Thoracic aorta (tissue), 2 donors: ENCODE results near the gene SLC25A51. TPM values are rescaled to one million over a fixed set of nuclear protein-coding genes. Genes with fewer than 3 reads are reported as not detected.

Experiments
- ATAC-seq: fragments of 150-250 bp; one replicate; pipeline ENCODE4 v1.8.0; 2017; ENCODE audit warnings: low read depth; ENCODE audit not compliant: insufficient number of reproducible peaks, low FRiP score
- DNase-seq: peaks from one replicate; pipeline ENCODE4 v3.0.0-alpha.2; 2020; ENCODE audit warnings: low spot score
- H3K27ac ChIP-seq, 2 donors: fragments of 200-600 bp; sonication (generic); 1 replicate in 1 of 2; 2 replicates in 1 of 2; pipeline ENCODE4 v1.5.1; 2016; ENCODE audit warnings: mild to moderate bottlenecking in 2 of 2, moderate library complexity in 2 of 2
- H3K27me3 ChIP-seq: fragments of 200-600 bp; sonication (generic); replicated peaks from 2 replicates; pipeline ENCODE4 v1.6.0; 2016; ENCODE audit warnings: mild to moderate bottlenecking; ENCODE audit not compliant: insufficient read depth
- H3K36me3 ChIP-seq: fragments of 200-600 bp; sonication (generic); one replicate; pipeline ENCODE4 v1.5.1; 2016
- H3K4me1 ChIP-seq, 2 donors: fragments of 200-600 bp; sonication (generic); 1 replicate in 1 of 2; 2 replicates in 1 of 2; pipeline versions ENCODE4 v1.5.1 to v1.6.0; 2016; ENCODE audit warnings: low read depth in 2 of 2, mild to moderate bottlenecking in 1 of 2; ENCODE audit not compliant: control insufficient read depth in 1 of 2
- H3K4me3 ChIP-seq: fragments of 200-600 bp; sonication (generic); 2 replicates; pipeline ENCODE4 v1.5.1; 2016; ENCODE audit warnings: mild to moderate bottlenecking
- H3K9me3 ChIP-seq: fragments of 200-600 bp; sonication (generic); 2 replicates; pipeline ENCODE4 v1.5.1; 2016
- total RNA-seq, 2 donors: library from RNA; depleted of rRNA; stranded (reverse); fragments of >200 nt; gene quantifications; one replicate each; pipeline versions ENCODE4 v1.1.0 to v1.2.3, GENCODE V29; 2016
- TF ChIP-seq, protein P1 (sequence below): fragments of 200-600 bp; sonication (generic); IDR thresholded peaks from one replicate; pipeline ENCODE4 v1.5.1; 2019; ENCODE audit warnings: antibody characterized with exemption

The SLC25A51 gene
- total RNA-seq, 2 donors from 2014 or later = 29.9 to 39.1 TPM

DNA sequence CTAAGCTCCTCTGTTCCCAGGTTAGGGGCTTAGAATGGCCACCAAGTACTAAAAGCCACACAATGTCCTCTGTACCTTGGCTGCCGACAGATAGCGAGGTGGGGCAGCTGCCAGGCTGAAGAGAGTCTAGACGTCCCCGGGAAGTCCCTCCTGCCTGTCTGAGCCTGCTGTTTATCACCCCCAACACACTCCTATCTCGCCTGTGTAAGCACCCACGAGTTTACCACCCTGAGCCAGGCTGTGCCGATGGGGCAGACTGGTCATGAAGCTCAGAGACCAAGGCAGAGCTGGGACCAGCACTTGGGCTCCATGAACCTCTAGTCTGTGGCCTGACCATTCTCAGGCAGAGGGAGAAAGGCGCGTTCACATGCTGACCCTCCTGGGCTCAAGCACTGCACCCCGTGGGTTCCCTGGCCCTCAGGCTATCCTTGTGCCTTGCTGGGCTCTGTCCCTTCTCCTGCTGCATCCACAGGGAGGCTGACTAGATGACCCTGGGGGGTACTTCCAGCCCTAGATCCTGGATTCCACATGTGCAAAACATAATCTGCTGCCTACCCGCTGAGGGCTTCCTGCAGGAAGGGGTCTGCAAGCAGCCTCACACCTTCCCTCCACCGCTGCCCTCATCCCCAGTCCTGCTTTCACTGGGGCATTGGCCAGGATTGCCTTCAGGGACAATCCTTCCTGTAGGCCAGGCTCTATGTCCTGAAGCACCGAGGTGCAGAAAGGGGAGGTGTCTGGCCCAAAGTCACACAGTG is 18.6 kb upstream of the SLC25A51 start:
- H3K4me3 ChIP-seq = no peak overlapping the region
- H3K36me3 ChIP-seq = peaks cover 7% of the 10 kb centered on the region
- no peaks in the 10 kb centered on the region for H3K9me3 ChIP-seq
- H3K27ac ChIP-seq = no peak overlapping the region
- H3K4me1 ChIP-seq = peaks cover 3 to 50% of the 10 kb centered on the region in 2 donors
- no peak for ATAC-seq
- TF ChIP-seq, protein P1, sequence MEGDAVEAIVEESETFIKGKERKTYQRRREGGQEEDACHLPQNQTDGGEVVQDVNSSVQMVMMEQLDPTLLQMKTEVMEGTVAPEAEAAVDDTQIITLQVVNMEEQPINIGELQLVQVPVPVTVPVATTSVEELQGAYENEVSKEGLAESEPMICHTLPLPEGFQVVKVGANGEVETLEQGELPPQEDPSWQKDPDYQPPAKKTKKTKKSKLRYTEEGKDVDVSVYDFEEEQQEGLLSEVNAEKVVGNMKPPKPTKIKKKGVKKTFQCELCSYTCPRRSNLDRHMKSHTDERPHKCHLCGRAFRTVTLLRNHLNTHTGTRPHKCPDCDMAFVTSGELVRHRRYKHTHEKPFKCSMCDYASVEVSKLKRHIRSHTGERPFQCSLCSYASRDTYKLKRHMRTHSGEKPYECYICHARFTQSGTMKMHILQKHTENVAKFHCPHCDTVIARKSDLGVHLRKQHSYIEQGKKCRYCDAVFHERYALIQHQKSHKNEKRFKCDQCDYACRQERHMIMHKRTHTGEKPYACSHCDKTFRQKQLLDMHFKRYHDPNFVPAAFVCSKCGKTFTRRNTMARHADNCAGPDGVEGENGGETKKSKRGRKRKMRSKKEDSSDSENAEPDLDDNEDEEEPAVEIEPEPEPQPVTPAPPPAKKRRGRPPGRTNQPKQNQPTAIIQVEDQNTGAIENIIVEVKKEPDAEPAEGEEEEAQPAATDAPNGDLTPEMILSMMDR = no peak
- no peak for DNase-seq
- H3K27me3 ChIP-seq = no peaks in the 10 kb centered on the region

DNA sequence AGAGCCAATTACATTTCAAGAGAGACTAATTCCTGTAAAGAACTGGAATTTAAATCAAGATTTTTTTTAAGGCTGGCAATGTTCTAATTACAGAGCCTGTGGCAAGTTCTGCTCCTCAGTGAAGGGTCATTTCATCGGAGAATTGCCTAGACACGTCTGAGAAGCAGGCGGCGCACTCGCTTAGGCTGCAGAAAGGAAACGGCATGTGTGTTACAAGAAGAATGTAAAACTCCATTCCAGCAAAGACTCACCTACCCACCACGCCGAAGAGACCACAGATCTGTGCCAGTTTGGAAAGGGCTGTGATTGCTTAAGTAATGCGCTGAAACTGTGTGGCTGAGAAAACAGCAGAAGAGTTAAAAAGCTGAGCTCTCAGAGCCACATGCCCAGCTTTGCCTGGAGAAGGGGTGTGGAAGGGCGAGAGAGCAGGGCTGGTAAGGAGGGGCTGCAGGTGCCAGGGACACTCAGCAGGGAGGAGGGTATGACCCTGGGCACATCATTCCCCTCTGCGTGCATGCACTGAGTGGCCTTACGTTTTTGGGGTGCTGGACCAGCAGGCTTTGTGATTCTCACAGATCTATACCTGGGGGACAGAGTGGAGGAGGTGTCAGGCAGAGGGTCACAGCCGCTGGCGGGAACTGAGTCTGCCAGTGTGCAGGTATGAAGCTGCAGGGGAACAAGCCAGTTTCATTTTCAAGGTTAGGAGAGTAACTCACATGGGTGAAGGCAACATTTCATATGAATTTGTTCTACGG is 17.8 kb upstream of the SLC25A51 start:
- no peak overlapping the region for H3K4me3 ChIP-seq
- H3K4me1 ChIP-seq = peaks cover 3 to 43% of the 10 kb centered on the region in 2 donors
- ATAC-seq = no peak
- H3K36me3 ChIP-seq = peaks cover 13% of the 10 kb centered on the region
- no peaks in the 10 kb centered on the region for H3K9me3 ChIP-seq
- H3K27me3 ChIP-seq = no peaks in the 10 kb centered on the region
- DNase-seq = no peak
- no peak overlapping the region for H3K27ac ChIP-seq
- TF ChIP-seq, protein P1 = peak; percentile 24

DNA sequence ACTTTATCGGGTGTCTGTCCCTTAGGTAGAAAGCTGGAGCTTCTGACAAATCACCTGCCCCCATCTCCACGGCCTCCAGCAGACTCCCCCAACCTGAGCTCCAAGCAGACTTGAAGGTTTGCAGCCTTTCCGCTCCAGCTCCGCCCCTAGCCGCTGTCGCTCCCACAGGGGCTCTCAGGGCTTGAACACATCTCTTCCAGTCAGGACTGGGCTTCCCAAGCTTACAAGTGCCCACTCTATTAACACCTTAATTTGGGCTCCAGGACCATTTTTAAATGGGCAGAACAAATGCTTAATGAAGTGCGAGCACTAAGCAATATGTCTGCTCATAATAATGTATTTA is 17.2 kb upstream of the SLC25A51 start:
- Histone ChIP-seq H3K27ac (no peak overlapping the region), H3K9me3 (no peaks in the 10 kb centered on the region), H3K36me3 (peaks cover 18% of the 10 kb centered on the region), H3K4me3 (no peak overlapping the region), H3K4me1 (peaks cover 0 to 37% of the 10 kb centered on the region in 2 donors), H3K27me3 (no peaks in the 10 kb centered on the region)
- ATAC-seq (no peak), DNase-seq (no peak)
- TF ChIP-seq, protein P1 = no peak

DNA sequence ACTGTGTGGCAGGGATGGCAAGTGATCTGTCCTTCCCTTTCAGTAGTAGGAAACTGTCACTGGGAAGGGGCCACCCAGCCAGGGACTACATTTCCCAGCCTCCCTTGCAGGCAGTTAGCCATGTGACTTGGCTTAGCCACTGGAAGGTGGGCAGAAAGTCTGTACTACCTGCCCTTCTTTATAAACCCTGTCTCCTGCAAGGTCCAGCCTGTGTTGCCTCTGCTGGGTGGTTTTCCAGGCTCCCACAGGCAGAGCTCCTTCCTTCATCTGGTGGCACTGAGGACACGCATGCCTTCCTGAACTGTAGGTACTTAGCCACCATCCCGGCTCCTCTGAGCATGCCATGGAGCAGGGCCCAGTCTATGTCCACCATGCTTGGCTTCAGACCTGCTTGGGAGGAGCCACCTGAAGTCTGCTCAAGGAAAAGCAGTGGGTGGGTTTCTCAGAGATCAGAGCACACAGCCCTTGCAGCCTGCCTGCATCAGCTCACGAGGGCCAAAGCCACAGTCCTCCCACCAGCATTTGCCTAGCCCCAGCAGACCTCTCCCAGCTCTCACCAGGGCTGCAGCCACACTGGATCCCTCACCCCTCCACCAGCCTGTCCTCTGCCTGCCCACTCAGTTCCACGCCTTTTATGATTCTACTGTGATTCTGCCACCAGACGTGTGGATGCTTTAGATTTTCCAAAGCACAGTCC is 16.7 kb upstream of the SLC25A51 start:
- no peak overlapping the region for H3K4me3 ChIP-seq
- peaks cover 18% of the 10 kb centered on the region for H3K36me3 ChIP-seq
- H3K27me3 ChIP-seq = no peaks in the 10 kb centered on the region
- TF ChIP-seq, protein P1 = no peak
- H3K4me1 ChIP-seq = peaks cover 0 to 32% of the 10 kb centered on the region in 2 donors
- H3K27ac ChIP-seq = no peak overlapping the region
- H3K9me3 ChIP-seq = no peaks in the 10 kb centered on the region
- no peak for ATAC-seq
- DNase-seq = no peak

DNA sequence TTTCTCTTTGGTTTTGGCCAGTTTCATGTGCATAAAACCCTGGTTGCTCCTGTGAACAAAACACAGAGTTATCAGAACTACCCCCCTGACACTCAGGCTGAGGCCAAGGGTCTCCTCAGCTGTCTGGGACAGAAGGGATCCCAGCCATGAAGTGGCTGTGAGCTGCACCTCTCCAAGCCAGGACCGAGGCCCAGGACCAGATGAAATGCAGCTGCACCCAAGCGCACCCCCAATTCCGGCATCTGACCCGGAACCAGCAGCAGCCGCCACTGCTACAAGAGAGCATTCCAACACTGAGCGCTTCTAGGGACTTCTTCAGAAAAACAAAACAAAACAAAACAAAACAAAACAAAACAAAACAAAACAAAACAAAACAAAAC is 16.0 kb upstream of the SLC25A51 start:
- H3K27ac ChIP-seq = no peak overlapping the region
- TF ChIP-seq, protein P1 = no peak
- H3K4me1 ChIP-seq = peaks cover 0 to 25% of the 10 kb centered on the region in 2 donors
- no peaks in the 10 kb centered on the region for H3K9me3 ChIP-seq
- no peak overlapping the region for H3K4me3 ChIP-seq
- ATAC-seq (no peak), DNase-seq (no peak)
- H3K36me3 ChIP-seq = peaks cover 18% of the 10 kb centered on the region
- no peaks in the 10 kb centered on the region for H3K27me3 ChIP-seq
